GM21528 (cell line): ENCODE data around the gene GPR42.

Experiments used
- ATAC-seq: cut with Tn5 transposase; IDR thresholded peaks from one replicate; pipeline ENCODE4 v1.9.1; 2021; ENCODE audit warnings: mild to moderate bottlenecking, moderate library complexity; ENCODE audit not compliant: unreplicated experiment, low FRiP score

The GPR42 gene

DNA sequence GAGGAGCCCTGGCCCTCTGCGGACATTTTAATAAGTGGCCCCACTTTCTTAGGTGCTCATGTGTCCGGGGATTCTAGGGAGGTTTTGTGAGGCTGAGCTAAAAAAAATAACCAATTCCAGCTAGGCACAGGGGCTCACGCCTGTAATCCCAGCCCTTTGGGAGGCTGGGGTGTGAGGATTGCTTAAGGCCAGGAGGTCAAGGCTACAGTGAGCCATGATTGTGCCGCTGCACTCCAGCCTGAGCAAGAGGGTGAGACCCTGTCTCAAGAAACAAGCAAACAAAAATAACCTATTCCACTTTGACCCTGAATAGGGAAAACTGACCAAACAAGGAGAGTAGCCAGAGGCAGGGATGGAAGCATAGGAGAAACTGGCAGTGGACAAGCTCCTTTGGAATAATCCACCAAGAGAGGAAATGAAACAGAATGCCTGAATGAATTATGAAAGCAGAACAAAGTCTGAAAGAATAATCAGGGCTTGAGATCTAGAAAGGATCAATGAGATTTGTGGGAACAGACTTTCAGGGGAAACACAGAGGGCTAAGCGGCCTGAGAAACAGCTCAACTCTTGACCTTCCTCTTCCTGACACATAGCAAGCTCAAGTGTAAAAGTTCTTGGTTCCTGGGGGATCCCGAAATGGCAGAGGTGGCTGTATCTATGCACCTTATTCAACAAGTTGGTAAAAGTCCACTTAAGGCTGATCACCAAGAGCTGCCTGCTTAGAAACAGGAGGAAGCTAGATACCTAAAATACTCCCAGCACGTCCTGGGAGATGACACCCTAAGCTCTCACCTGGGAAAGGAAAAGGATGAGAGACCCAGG is 47.1 kb downstream of the GPR42 start:
- no peak for ATAC-seq

DNA sequence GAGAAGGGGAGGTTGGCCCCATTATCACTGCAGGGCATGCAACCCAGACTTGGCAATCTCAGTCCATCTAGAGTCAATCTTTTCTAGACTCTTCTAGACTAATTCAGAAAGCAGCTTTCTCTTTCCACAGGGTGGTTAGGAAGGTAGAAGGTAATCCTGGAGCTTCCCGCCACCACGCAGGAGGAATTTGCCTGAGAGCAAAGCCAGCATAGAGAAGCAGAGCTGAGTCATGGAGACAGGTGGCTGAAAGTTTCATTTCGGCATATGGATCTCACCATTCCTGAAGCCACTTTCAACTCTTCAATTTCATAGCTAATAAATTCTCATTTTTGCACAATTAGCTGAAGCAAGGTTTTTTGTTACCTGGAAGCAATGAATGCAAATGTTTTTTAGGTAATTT is 48.2 kb downstream of the GPR42 start:
- ATAC-seq: no peak

DNA sequence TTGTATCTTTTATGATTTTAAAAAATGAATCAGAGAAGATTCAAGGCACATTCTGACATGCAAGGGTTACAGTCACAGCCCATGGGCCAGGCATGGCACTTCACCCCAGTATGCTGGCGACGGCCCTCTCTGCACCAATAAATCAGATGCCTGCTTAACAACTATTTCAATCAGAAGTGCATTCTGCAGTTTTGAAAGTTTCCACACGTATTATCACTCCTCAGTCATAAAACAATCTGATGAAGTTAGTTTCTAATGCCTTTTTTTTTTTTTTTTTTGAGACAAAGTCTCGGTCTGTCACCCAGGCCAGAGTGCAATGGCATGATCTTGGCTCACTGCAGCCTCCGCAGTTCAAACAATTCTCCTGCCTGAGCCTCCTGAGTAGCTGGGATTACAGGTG is 48.9 kb downstream of the GPR42 start:
- no peak for ATAC-seq

- ATAC-seq: no peak
These were observed 50.5 kb downstream of the GPR42 start for GRCh38 chr19:35421362-35421761.
